Keratinocyte (primary cell): ENCODE measurements around the gene HIGD2B. TPM values are rescaled to one million over a fixed set of nuclear protein-coding genes. Genes with fewer than 3 reads are reported as not detected.

ENCODE experiments used
- DNase-seq: peaks from one replicate; pipeline ENCODE4 v3.0.0-alpha.2; 2011; ENCODE audit warnings: low read depth, missing footprints, low spot score
- FAIRE-seq: peaks from 2 replicates; lab custom pipeline; 2011; peaks lifted over from hg19 to GRCh38; lab: Jason Lieb, UNC
- H2AFZ ChIP-seq: 2 replicates; pipeline ENCODE4 v1.6.0; 2012; ENCODE audit warnings: low read length, control low read depth, inconsistent platforms; ENCODE audit not compliant: control insufficient read depth
- H3K27ac ChIP-seq: 2 replicates; pipeline ENCODE4 v1.5.1; 2011; ENCODE audit warnings: low read length; ENCODE audit not compliant: control insufficient read depth, insufficient read depth
- H3K27me3 ChIP-seq: 3 replicates; pipeline ENCODE4 v1.6.0; 2011; ENCODE audit warnings: low read length; ENCODE audit not compliant: control insufficient read depth, insufficient read depth; ENCODE audit errors: extremely low read depth
- H3K36me3 ChIP-seq, 2 experiments: 2 replicates in 1 of 2; 3 replicates in 1 of 2; pipeline ENCODE4 v1.5.1; 2011; ENCODE audit warnings: low read length in 2 of 2, mild to moderate bottlenecking in 1 of 2; ENCODE audit not compliant: control insufficient read depth in 2 of 2, insufficient read depth in 2 of 2; ENCODE audit errors: extremely low read depth in 1 of 2
- H3K4me1 ChIP-seq: 3 replicates; pipeline ENCODE4 v1.5.1; 2011; ENCODE audit warnings: low read length; ENCODE audit not compliant: control insufficient read depth, insufficient read depth; ENCODE audit errors: extremely low read depth
- H3K4me2 ChIP-seq: 3 replicates; pipeline ENCODE4 v1.6.0; 2011; ENCODE audit warnings: low read depth, low read length; ENCODE audit not compliant: control insufficient read depth, insufficient read depth; ENCODE audit errors: extremely low read depth
- H3K4me3 ChIP-seq, 3 experiments: fragments of 200-600 bp in 1 of 3; sonication (generic) in 1 of 3; 2 replicates in 2 of 3; 3 replicates in 1 of 3; pipeline ENCODE4 v1.5.1; 2011 to 2016; ENCODE audit warnings: low read length in 3 of 3, mild to moderate bottlenecking in 3 of 3, control low read depth in 2 of 3, inconsistent platforms in 1 of 3, low read depth in 1 of 3, mixed read lengths in 1 of 3, mixed run types in 1 of 3, moderate library complexity in 1 of 3; ENCODE audit not compliant: control insufficient read depth in 2 of 3, insufficient read depth in 2 of 3; ENCODE audit errors: extremely low read depth in 1 of 3
- H3K79me2 ChIP-seq: 2 replicates; pipeline ENCODE4 v1.6.0; 2012; ENCODE audit warnings: low read length; ENCODE audit not compliant: control insufficient read depth, insufficient read depth
- H3K9ac ChIP-seq: 3 replicates; pipeline ENCODE4 v1.6.0; 2011; ENCODE audit warnings: low read length; ENCODE audit not compliant: control insufficient read depth, insufficient read depth; ENCODE audit errors: extremely low read depth
- H3K9me1 ChIP-seq: 3 replicates; pipeline ENCODE4 v1.6.0; 2011; ENCODE audit warnings: low read length; ENCODE audit not compliant: control insufficient read depth, insufficient read depth; ENCODE audit errors: extremely low read depth
- H3K9me3 ChIP-seq: 2 replicates; pipeline ENCODE4 v1.5.1; 2012; ENCODE audit warnings: low read depth, low read length; ENCODE audit not compliant: control insufficient read depth
- H4K20me1 ChIP-seq: 3 replicates; pipeline ENCODE4 v1.6.0; 2011; ENCODE audit warnings: low read length; ENCODE audit not compliant: control insufficient read depth, insufficient read depth; ENCODE audit errors: extremely low read depth
- EZH2 ChIP-seq: IDR thresholded peaks from one replicate; pipeline ENCODE4 v1.6.1; 2012; ENCODE audit warnings: inconsistent platforms, mild to moderate bottlenecking, low read length, moderate library complexity
- dilution Hi-C: fragments of 300-500 bp; cut with MboI; formaldehyde crosslinking; loops from one replicate; pipeline ENCODE4 v1.7.0; 2020; ENCODE audit warnings: low sequenced_read_pairs; ENCODE audit not compliant: extremely low pct_ligation_motif_present
- polyA plus RNA-seq, 5 experiments: library from polyadenylated mRNA; depleted of rRNA in 3 of 5; stranded (reverse) in 3 of 5; stranded (forward) in 1 of 5; unstranded in 1 of 5; fragments of >200 nt; gene quantifications; 1 replicate in 1 of 5; 2 replicates in 3 of 5; 3 replicates in 1 of 5; pipeline versions ENCODE4 v1.2.1 to v1.2.3, GENCODE V29; 2011 to 2012; ENCODE audit warnings: missing spikeins in 2 of 5, low read depth in 1 of 5, low replicate concordance in 1 of 5
- TF ChIP-seq, protein P1 (sequence below), 3 experiments: IDR thresholded peaks in 1 of 3; conservative IDR thresholded peaks in 1 of 3; optimal IDR thresholded peaks in 1 of 3; 2 replicates in 2 of 3; 3 replicates in 1 of 3; pipeline versions ENCODE3 to v1.5.1; 2011; ENCODE audit warnings: low read length in 3 of 3, mild to moderate bottlenecking in 3 of 3, moderate library complexity in 2 of 3, control low read depth in 1 of 3, inconsistent platforms in 1 of 3; ENCODE audit not compliant: insufficient read depth in 2 of 3; ENCODE audit errors: extremely low read depth in 1 of 3

Gene HIGD2B
- polyA plus RNA-seq, 1 donor (not counting 4 experiments of a cell fraction or from before 2014, with no cell fraction given) = not detected

DNA sequence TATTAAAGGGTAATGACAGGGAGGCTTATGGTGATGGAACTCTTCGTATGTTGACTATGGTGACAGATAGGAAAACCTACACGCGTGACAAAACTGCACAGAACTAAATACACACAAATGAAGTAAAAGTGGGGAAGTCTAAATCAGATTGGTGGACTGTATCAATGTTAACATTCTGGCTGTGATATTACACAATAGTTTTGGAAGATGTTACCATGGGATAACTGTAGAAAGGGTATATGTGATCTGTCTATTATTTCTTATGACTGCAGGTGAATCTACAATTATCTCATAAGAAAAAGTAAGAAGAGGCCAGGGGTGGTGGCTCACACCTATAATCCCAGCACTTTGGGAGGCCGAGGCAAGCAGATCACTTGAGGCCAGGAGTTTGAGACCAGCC is 9.1 kb downstream of the HIGD2B start:
- no peak overlapping the region for H2AFZ ChIP-seq
- no peak overlapping the region for H3K4me2 ChIP-seq
- no peak for FAIRE-seq
- no peaks in the 10 kb centered on the region for H4K20me1 ChIP-seq
- dilution Hi-C loops = no loop called here
- no peaks in the 10 kb centered on the region for H3K4me1 ChIP-seq
- no peaks in the 10 kb centered on the region for H3K9me3 ChIP-seq
- peaks cover 10% of the 10 kb centered on the region for H3K27me3 ChIP-seq
- DNase-seq = no peak
- no peak overlapping the region for H3K9ac ChIP-seq
- H3K9me1 ChIP-seq = no peaks in the 10 kb centered on the region
- H3K36me3 ChIP-seq = no peaks in the 10 kb centered on the region
- TF ChIP-seq EZH2 = no peak
- TF ChIP-seq, protein P1, sequence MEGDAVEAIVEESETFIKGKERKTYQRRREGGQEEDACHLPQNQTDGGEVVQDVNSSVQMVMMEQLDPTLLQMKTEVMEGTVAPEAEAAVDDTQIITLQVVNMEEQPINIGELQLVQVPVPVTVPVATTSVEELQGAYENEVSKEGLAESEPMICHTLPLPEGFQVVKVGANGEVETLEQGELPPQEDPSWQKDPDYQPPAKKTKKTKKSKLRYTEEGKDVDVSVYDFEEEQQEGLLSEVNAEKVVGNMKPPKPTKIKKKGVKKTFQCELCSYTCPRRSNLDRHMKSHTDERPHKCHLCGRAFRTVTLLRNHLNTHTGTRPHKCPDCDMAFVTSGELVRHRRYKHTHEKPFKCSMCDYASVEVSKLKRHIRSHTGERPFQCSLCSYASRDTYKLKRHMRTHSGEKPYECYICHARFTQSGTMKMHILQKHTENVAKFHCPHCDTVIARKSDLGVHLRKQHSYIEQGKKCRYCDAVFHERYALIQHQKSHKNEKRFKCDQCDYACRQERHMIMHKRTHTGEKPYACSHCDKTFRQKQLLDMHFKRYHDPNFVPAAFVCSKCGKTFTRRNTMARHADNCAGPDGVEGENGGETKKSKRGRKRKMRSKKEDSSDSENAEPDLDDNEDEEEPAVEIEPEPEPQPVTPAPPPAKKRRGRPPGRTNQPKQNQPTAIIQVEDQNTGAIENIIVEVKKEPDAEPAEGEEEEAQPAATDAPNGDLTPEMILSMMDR (optimal IDR thresholded peaks at IDR 0.05 in 1 of 3, IDR thresholded peaks at IDR 0.05 in 1 of 3, conservative IDR thresholded peaks at IDR 0.05 in 1 of 3; ENCODE audit: extremely low read depth in 1 of 3, insufficient read depth in 2 of 3, low read length in 3 of 3) = no peak
- H3K79me2 ChIP-seq = no peaks in the 10 kb centered on the region
- no peak overlapping the region for H3K27ac ChIP-seq
- no peak overlapping the region for H3K4me3 ChIP-seq

DNA sequence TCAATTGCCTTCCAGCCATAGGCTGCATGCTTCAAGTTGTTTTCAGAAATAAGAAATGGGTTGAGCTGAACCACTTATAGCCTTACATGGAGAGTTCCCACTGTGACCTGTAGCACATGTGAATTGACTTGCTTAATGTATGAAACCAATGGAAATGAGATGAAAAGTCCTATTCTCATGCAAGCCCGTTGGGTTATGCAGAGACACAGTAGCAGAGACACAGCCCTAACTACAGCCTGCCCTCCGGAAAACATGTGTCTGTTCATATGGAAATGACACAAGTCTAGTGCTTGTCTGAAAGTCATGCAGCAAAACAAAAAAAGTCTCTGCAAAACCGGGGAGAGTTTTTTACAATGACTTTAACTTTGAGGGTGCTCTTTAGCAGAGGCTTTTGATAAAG is 14.5 kb downstream of the HIGD2B start:
- Histone ChIP-seq H3K4me1 (peaks cover 2% of the 10 kb centered on the region), H2AFZ (no peak overlapping the region), H4K20me1 (no peaks in the 10 kb centered on the region), H3K27ac (no peak overlapping the region), H3K9me3 (no peaks in the 10 kb centered on the region), H3K4me2 (no peak overlapping the region), H3K4me3 (no peak overlapping the region), H3K9ac (no peak overlapping the region), H3K27me3 (peaks cover 6% of the 10 kb centered on the region), H3K36me3 (no peaks in the 10 kb centered on the region), H3K79me2 (no peaks in the 10 kb centered on the region), H3K9me1 (no peaks in the 10 kb centered on the region)
- TF ChIP-seq, protein P1 (optimal IDR thresholded peaks at IDR 0.05 in 1 of 3, IDR thresholded peaks at IDR 0.05 in 1 of 3, conservative IDR thresholded peaks at IDR 0.05 in 1 of 3; ENCODE audit: extremely low read depth in 1 of 3, insufficient read depth in 2 of 3, low read length in 3 of 3) = no peak
- no peak for TF ChIP-seq EZH2
- no peak for FAIRE-seq
- dilution Hi-C loops = no loop called here
- no peak for DNase-seq
